Loucy (cell line): Measurements from ENCODE around the gene MACROD2.

Source experiments
- H2AFZ ChIP-seq: fragments of 200-600 bp; sonication (generic); 2 replicates; pipeline ENCODE4 v1.6.0; 2016; ENCODE audit warnings: antibody characterized with exemption, mild to moderate bottlenecking, low read length, moderate library complexity
- H3F3A ChIP-seq: fragments of 200-600 bp; 2 replicates; pipeline ENCODE4 v1.6.0; 2016; ENCODE audit warnings: antibody characterized with exemption, low read depth, mild to moderate bottlenecking
- H3K27me3 ChIP-seq: fragments of 200-600 bp; sonication (generic); 2 replicates; pipeline ENCODE4 v1.6.1; 2014; ENCODE audit warnings: low read length, mild to moderate bottlenecking; ENCODE audit not compliant: insufficient read depth, poor library complexity, severe bottlenecking
- H3K36me3 ChIP-seq: fragments of 200-600 bp; sonication (generic); 2 replicates; pipeline ENCODE4 v1.6.1; 2016; ENCODE audit warnings: low read length; ENCODE audit not compliant: insufficient read depth
- H3K4me1 ChIP-seq: fragments of 200-600 bp; sonication (generic); 2 replicates; pipeline ENCODE4 v1.5.1; 2014; ENCODE audit warnings: low read length, mild to moderate bottlenecking; ENCODE audit not compliant: insufficient read depth, poor library complexity, severe bottlenecking
- H3K4me2 ChIP-seq: fragments of 200-600 bp; sonication (generic); 2 replicates; pipeline ENCODE4 v1.6.0; 2014; ENCODE audit warnings: antibody characterized with exemption, low read length, low read depth, mild to moderate bottlenecking; ENCODE audit not compliant: poor library complexity, severe bottlenecking
- H3K4me3 ChIP-seq: fragments of 200-600 bp; sonication (generic); 2 replicates; pipeline ENCODE4 v1.5.1; 2014; ENCODE audit warnings: low read length, mild to moderate bottlenecking, mixed read lengths; ENCODE audit not compliant: poor library complexity, severe bottlenecking
- H3K79me2 ChIP-seq: fragments of 200-600 bp; sonication (generic); 2 replicates; pipeline ENCODE4 v1.6.1; 2014; ENCODE audit warnings: low read length; ENCODE audit not compliant: insufficient read depth
- H3K9ac ChIP-seq: fragments of 200-600 bp; sonication (generic); 2 replicates; pipeline ENCODE4 v1.6.0; 2014; ENCODE audit warnings: mild to moderate bottlenecking, low read depth, low read length, moderate library complexity; ENCODE audit not compliant: poor library complexity, severe bottlenecking
- H3K9me2 ChIP-seq: fragments of 200-600 bp; sonication (generic); replicated peaks from 2 replicates; pipeline ENCODE4 v1.6.1; 2016; ENCODE audit warnings: low read depth, low read length, mixed read lengths
- H3K9me3 ChIP-seq: fragments of 200-600 bp; sonication (generic); 2 replicates; pipeline ENCODE4 v1.6.1; 2014; ENCODE audit warnings: mild to moderate bottlenecking, antibody characterized with exemption, low read length, low read depth; ENCODE audit not compliant: insufficient read depth
- H4K20me1 ChIP-seq: fragments of 200-600 bp; sonication (generic); 2 replicates; pipeline ENCODE4 v1.6.0; 2014; ENCODE audit warnings: antibody characterized with exemption, low read length, mild to moderate bottlenecking; ENCODE audit not compliant: insufficient read depth, poor library complexity, severe bottlenecking
- EZH2phosphoT487 ChIP-seq: fragments of 200-600 bp; IDR thresholded peaks from 2 replicates; pipeline ENCODE4 v1.6.1; 2018; ENCODE audit warnings: antibody characterized with exemption, mild to moderate bottlenecking, moderate library complexity, borderline replicate concordance
- TF ChIP-seq, protein P1 (sequence below): fragments of 200-600 bp; sonication (generic); conservative IDR thresholded peaks from 2 replicates; pipeline ENCODE4 v1.5.1; 2014; ENCODE audit warnings: mild to moderate bottlenecking, antibody characterized with exemption, low read length

Gene MACROD2

DNA sequence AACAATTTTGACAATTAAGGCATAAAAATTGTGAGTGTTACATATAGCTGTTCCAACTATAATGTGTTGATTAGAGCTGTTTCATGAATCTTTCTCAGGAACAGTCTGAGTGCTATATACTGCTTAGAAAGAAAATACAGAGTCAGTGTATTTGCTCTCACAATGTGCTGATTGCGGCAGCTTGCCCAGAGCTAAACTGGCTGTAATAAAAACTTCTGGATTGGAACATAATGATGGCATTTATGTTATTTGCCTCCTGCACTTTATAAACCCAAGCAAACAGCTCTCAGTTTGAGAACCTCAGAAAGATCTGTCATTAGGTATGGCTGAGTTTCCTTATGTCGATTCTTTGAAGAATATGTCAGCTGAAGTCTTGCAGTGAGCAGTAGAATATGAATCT lies 312.6 kb downstream of the MACROD2 start:
- H3K9me2 ChIP-seq, result no peaks in the 10 kb centered on the region
- H3K9ac ChIP-seq, result no peak overlapping the region
- H3K27me3 ChIP-seq, result no peaks in the 10 kb centered on the region
- H3K4me2 ChIP-seq, result no peak overlapping the region
- no peak overlapping the region for H2AFZ ChIP-seq
- no peaks in the 10 kb centered on the region for H3K36me3 ChIP-seq
- no peaks in the 10 kb centered on the region for H3K4me1 ChIP-seq
- H3K9me3 ChIP-seq, result no peaks in the 10 kb centered on the region
- no peaks in the 10 kb centered on the region for H4K20me1 ChIP-seq
- no peak overlapping the region for H3K4me3 ChIP-seq
- TF ChIP-seq, protein P1, sequence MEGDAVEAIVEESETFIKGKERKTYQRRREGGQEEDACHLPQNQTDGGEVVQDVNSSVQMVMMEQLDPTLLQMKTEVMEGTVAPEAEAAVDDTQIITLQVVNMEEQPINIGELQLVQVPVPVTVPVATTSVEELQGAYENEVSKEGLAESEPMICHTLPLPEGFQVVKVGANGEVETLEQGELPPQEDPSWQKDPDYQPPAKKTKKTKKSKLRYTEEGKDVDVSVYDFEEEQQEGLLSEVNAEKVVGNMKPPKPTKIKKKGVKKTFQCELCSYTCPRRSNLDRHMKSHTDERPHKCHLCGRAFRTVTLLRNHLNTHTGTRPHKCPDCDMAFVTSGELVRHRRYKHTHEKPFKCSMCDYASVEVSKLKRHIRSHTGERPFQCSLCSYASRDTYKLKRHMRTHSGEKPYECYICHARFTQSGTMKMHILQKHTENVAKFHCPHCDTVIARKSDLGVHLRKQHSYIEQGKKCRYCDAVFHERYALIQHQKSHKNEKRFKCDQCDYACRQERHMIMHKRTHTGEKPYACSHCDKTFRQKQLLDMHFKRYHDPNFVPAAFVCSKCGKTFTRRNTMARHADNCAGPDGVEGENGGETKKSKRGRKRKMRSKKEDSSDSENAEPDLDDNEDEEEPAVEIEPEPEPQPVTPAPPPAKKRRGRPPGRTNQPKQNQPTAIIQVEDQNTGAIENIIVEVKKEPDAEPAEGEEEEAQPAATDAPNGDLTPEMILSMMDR, result no peak
- no peak for TF ChIP-seq EZH2phosphoT487
- H3K79me2 ChIP-seq, result no peaks in the 10 kb centered on the region
- H3F3A ChIP-seq, result no peaks in the 10 kb centered on the region

DNA sequence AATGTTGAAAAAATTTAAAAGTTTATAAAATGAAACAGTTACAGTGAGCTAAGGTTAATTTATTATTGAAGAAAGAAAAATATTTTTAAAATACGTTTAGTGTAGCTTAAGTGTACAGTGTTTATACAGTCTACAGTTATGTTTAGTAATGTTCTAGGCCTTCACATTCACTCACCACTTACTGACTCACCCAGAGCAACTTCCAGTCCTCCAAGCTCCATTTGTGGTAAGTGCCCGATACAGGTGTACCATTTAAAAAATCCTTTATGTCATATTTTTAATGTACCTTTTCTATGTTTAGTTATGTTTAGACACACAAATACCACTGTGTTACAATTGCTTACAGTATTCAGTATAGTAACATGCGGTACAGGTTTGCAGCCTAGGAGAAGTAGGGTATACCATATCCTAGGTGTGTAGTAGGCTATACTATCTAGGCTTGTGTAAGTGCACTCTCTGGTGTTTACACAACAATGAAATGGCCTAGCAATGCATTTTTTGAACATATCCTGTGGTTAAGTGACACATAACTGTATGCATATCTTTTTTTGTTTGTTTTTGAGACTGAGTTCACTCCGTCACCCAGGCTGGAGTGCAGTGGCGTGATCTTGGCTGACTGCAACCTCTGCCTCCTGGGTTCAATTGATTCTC lies 315.8 kb downstream of the MACROD2 start:
- no peak overlapping the region for H3K4me3 ChIP-seq
- H3K27me3 ChIP-seq, result no peaks in the 10 kb centered on the region
- TF ChIP-seq EZH2phosphoT487, result no peak
- TF ChIP-seq, protein P1, result no peak
- no peaks in the 10 kb centered on the region for H3F3A ChIP-seq
- no peaks in the 10 kb centered on the region for H3K9me3 ChIP-seq
- H3K4me1 ChIP-seq, result no peaks in the 10 kb centered on the region
- H3K36me3 ChIP-seq, result no peaks in the 10 kb centered on the region
- no peaks in the 10 kb centered on the region for H3K79me2 ChIP-seq
- H4K20me1 ChIP-seq, result no peaks in the 10 kb centered on the region
- H3K4me2 ChIP-seq, result no peak overlapping the region
- no peak overlapping the region for H2AFZ ChIP-seq
- no peak overlapping the region for H3K9ac ChIP-seq
- no peaks in the 10 kb centered on the region for H3K9me2 ChIP-seq

DNA sequence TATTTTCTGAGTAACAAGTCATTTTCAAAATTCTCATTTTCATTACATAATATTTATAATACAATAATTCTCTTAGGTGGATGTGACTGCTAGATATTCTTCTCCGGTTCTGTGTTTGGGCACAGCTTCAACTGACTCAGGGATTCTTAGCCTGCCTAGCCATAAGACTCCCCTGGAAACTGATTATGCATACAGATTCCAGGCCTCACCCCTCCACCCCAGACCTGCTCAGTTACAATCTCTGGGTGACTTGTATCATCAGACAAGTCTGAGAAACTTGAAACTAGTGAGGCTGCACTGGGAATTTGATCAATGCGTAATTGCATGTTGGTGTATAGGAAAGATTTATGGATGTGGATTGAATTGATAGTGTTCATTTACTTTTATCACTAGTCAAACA lies 316.7 kb downstream of the MACROD2 start:
- Histone ChIP-seq H3K4me2 (no peak overlapping the region), H3K79me2 (no peaks in the 10 kb centered on the region), H3K9me3 (no peaks in the 10 kb centered on the region), H3K9me2 (no peaks in the 10 kb centered on the region), H3K4me1 (no peaks in the 10 kb centered on the region), H3K36me3 (no peaks in the 10 kb centered on the region), H4K20me1 (no peaks in the 10 kb centered on the region), H3K27me3 (no peaks in the 10 kb centered on the region), H3K4me3 (no peak overlapping the region), H3K9ac (no peak overlapping the region), H3F3A (no peaks in the 10 kb centered on the region), H2AFZ (no peak overlapping the region)
- TF ChIP-seq EZH2phosphoT487, result no peak
- TF ChIP-seq, protein P1, result no peak
